Right lobe of liver (tissue), 6 donors: Measurements from ENCODE around the gene BARX2. TPM values are rescaled to one million over a fixed set of nuclear protein-coding genes. Genes with fewer than 3 reads are reported as not detected.

Experiments
- ATAC-seq, 4 donors: fragments of 200-7000 bp; cut with Tn5 transposase; one replicate each; pipeline ENCODE4 v1.9.1; 2020; ENCODE audit warnings: mild to moderate bottlenecking in 4 of 4, moderate library complexity in 4 of 4
- DNase-seq, 3 donors: peaks; one replicate each; pipeline ENCODE4 v3.0.0-alpha.2; 2020
- H3K27ac ChIP-seq, 3 donors: fragments of 200-600 bp; one replicate each; pipeline ENCODE4 v1.8.0; 2022
- H3K27me3 ChIP-seq, 2 donors: fragments of 200-600 bp; one replicate each; pipeline ENCODE4 v1.8.0; 2022
- H3K36me3 ChIP-seq, 4 donors: fragments of 200-600 bp; sonication (generic) in 1 of 4; one replicate each; pipeline versions ENCODE4 v1.5.1 to v1.8.0; 2017 to 2022; ENCODE audit warnings: control low read depth in 1 of 4
- H3K4me1 ChIP-seq, 4 donors: fragments of 200-600 bp; sonication (generic) in 1 of 4; one replicate each; pipeline versions ENCODE4 v1.5.1 to v1.8.0; 2017 to 2022; ENCODE audit warnings: control low read depth in 1 of 4
- H3K4me3 ChIP-seq, 3 donors: fragments of 200-600 bp; one replicate each; pipeline ENCODE4 v1.8.0; 2022
- H3K9me3 ChIP-seq, 4 donors: fragments of 200-600 bp; sonication (generic) in 1 of 4; one replicate each; pipeline versions ENCODE4 v1.5.1 to v1.8.0; 2017 to 2022; ENCODE audit warnings: control low read depth in 1 of 4
- POLR2A ChIP-seq: fragments of 450-650 bp; IDR thresholded peaks from one replicate; pipeline ENCODE4 v1.6.1; 2017; ENCODE audit warnings: antibody characterized with exemption, mild to moderate bottlenecking
- WGBS: methylation state at CpG from one replicate; pipeline ENCODE4 v1.1.6; 2018; ENCODE audit warnings: low coverage, low lambda C conversion rate; ENCODE audit not compliant: insufficient coverage; ENCODE audit errors: missing lambda C conversion rate; 5-methylcytosine and 5-hydroxymethylcytosine counted together
- intact Hi-C, 2 donors: fragments of 100-400 bp; cut with DNase I; formaldehyde crosslinking; loops; one replicate each; pipeline versions ENCODE4 v1.11.2 to v1.14.1; 2022
- total RNA-seq, 6 experiments: library from RNA; depleted of rRNA in 2 of 6; stranded (reverse); fragments of >200 nt in 2 of 6; fragmentation: NEBNext Ultra II Directional in 3 of 6; extraction: Animal tissue kit (Norgen Biotek cat#: 25700) in 3 of 6; gene quantifications; one replicate each; pipeline versions ENCODE4 v1.1.0 to v1.2.4, GENCODE V29; 2016 to 2023
- TF ChIP-seq, protein P1 (sequence below), 4 donors: fragments of 200-600 bp in 3 of 4; fragments of 450-650 bp in 1 of 4; IDR thresholded peaks; one replicate each; pipeline versions ENCODE4 v1.5.1 to v1.8.0; 2016 to 2022; ENCODE audit warnings: antibody characterized with exemption in 4 of 4, mild to moderate bottlenecking in 2 of 4
- donor health status: DM: no; HTN: yes; CAD: no.
- donor health status: DM: no; HTN: no; CAD: no.
- donor health status: DM: no; HTN: no; CAD: no.
- donor health status: DM: no; HTN: yes; CAD: no.
- donor health status: DM: no; HTN: yes; CAD: no.

BARX2 gene
- total RNA-seq, 6 experiments from 2014 or later, result not detected

DNA sequence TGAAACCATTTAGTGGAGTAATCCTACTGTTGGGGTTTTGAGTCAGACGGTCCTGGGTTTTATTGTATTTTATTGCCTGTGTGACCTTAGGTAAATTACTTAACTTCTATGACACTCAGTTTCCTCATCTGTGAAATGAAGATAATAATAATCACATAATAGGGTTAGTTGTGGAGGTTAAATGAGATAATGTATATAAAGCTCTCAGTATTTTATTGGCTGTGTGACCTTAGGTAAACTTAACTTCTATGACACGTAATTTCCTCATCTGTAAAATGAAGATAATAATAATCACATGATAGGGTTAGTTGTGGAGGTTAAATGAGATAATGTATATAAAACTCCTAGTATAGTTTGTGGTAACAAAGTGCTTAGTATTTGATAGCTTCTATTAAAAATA lies 13.2 kb downstream of the BARX2 start:
- no peak overlapping the region for H3K27ac ChIP-seq
- no peaks in the 10 kb centered on the region for H3K4me1 ChIP-seq
- H3K9me3 ChIP-seq, result no peaks in the 10 kb centered on the region
- no peaks in the 10 kb centered on the region for H3K27me3 ChIP-seq
- no peak for TF ChIP-seq POLR2A
- TF ChIP-seq, protein P1, sequence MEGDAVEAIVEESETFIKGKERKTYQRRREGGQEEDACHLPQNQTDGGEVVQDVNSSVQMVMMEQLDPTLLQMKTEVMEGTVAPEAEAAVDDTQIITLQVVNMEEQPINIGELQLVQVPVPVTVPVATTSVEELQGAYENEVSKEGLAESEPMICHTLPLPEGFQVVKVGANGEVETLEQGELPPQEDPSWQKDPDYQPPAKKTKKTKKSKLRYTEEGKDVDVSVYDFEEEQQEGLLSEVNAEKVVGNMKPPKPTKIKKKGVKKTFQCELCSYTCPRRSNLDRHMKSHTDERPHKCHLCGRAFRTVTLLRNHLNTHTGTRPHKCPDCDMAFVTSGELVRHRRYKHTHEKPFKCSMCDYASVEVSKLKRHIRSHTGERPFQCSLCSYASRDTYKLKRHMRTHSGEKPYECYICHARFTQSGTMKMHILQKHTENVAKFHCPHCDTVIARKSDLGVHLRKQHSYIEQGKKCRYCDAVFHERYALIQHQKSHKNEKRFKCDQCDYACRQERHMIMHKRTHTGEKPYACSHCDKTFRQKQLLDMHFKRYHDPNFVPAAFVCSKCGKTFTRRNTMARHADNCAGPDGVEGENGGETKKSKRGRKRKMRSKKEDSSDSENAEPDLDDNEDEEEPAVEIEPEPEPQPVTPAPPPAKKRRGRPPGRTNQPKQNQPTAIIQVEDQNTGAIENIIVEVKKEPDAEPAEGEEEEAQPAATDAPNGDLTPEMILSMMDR (IDR thresholded peaks at IDR 0.05), result no peak
- WGBS, result 32% methylated on average over 2 of the region's 2 CpGs
- DNase-seq, result no peak
- ATAC-seq, result no peak
- H3K4me3 ChIP-seq, result no peak overlapping the region
- no peaks in the 10 kb centered on the region for H3K36me3 ChIP-seq
- intact Hi-C loops, result no loop called here

DNA sequence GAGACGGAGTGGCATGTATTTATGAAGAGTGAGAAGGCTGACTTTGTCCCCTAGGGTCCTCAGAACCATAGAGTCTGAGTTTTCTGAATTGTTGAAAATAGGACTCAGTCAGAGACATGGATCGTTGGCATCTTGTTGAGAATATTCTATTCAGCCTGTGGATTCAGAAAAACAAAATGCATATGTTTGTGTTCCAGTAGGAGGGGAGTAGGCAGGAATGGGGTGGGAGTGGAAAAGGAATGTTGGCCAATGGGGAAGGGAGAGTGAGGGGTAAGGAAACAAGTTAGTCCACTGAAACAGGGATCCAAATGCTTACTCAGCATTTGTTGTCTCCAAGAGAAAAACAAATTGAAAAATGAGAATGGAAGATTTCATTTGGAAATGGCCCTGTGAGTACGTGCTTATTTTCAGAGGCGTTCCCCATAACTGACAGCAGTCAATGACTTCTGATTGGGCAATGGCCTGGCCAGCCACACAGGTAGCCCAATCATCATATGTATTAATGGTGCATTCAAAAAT lies 14.7 kb downstream of the BARX2 start:
- TF ChIP-seq, protein P1 (IDR thresholded peaks at IDR 0.05), result no peak
- no peak for TF ChIP-seq POLR2A
- intact Hi-C loops, result no loop called here

DNA sequence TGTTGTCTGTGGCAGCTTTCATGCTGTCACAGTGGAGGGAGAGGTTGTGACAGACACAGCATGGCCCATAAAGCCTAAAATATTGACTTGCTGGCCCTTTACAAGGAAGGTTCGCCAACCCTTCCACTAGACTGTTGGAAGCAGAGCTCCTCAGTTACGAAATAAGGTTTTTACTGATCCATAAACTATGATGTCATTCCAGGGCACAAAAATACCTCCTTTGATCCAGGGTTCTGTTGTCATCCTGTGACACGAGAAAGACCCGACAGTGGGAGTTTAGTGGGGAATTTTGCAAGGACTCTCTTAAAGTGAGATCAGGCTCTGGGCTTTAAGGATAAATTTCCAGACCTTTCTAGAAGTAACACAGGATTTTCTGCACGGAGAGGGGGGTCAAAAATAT lies 15.7 kb downstream of the BARX2 start:
- Histone ChIP-seq H3K4me1 (no peaks in the 10 kb centered on the region), H3K27me3 (no peaks in the 10 kb centered on the region), H3K4me3 (no peak overlapping the region), H3K36me3 (no peaks in the 10 kb centered on the region), H3K27ac (no peak overlapping the region), H3K9me3 (no peaks in the 10 kb centered on the region)
- DNase-seq, result no peak
- no peak for ATAC-seq
- intact Hi-C loops, result no loop called here
- WGBS, result 17% methylated on average over 5 of the region's 5 CpGs
- TF ChIP-seq POLR2A, result no peak

More for the DNA sequence above, 14.7 kb downstream of the BARX2 start:
- Histone ChIP-seq H3K27me3 (no peaks in the 10 kb centered on the region), H3K4me1 (no peaks in the 10 kb centered on the region), H3K9me3 (no peaks in the 10 kb centered on the region), H3K4me3 (no peak overlapping the region), H3K27ac (no peak overlapping the region), H3K36me3 (no peaks in the 10 kb centered on the region)
- 73% methylated on average over 3 of the region's 4 CpGs for WGBS
- DNase-seq (no peak), ATAC-seq (no peak)

DNA sequence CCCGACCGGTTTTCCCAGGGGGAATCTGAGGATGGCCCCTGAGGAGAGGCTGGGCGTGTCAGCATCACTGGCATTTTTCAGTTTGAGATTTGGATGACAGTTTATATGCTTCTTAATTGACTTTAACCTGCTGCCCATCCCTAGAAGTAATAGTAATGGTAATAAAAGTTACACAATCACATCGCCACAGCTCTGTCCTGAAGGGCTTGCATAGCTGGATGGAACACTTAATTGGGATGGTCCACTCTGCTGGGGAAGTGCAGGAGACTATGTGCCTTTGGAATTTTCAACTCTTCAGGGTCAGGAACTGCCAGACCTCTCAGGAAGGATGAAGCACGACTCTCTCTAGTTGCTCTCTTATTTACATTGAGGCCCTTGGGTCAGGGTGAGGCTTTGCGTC lies 16.2 kb downstream of the BARX2 start:
- Histone ChIP-seq H3K27me3 (no peaks in the 10 kb centered on the region), H3K4me1 (no peaks in the 10 kb centered on the region), H3K9me3 (no peaks in the 10 kb centered on the region), H3K36me3 (no peaks in the 10 kb centered on the region), H3K4me3 (no peak overlapping the region), H3K27ac (no peak overlapping the region)
- no peak for ATAC-seq
- TF ChIP-seq, protein P1 (IDR thresholded peaks at IDR 0.05), result no peak
- no peak for TF ChIP-seq POLR2A
- 71% methylated on average over 3 of the region's 6 CpGs for WGBS
- intact Hi-C loops, result no loop called here
- DNase-seq, result no peak

DNA sequence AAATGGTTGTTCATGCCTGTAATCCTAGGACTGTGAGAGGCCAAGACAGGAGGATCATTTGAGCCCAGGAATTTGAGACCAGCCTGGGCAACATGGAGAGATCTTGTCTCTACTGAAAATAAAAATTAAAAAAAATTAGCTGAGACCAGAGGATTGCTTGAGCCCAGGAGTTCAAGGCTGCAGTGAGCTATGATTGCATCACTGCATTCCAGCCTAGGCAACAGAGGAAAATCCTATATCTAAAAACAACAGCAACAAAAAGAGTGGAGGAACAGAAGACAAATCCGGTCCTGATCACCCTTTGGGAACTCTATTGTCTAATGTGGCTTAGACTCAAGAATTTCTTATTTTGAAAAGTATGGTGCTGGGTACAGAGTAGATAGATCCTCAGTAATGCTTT lies 17.3 kb downstream of the BARX2 start:
- H3K4me3 ChIP-seq, result no peak overlapping the region
- H3K27me3 ChIP-seq, result no peaks in the 10 kb centered on the region
- H3K4me1 ChIP-seq, result no peaks in the 10 kb centered on the region
- WGBS, result 36% methylated on average over 1 of the region's 1 CpG
- TF ChIP-seq, protein P1 (IDR thresholded peaks at IDR 0.05), result no peak
- TF ChIP-seq POLR2A, result no peak
- no peak overlapping the region for H3K27ac ChIP-seq
- intact Hi-C loops, result no loop called here
- DNase-seq (no peak), ATAC-seq (no peak)
- no peaks in the 10 kb centered on the region for H3K9me3 ChIP-seq
- no peaks in the 10 kb centered on the region for H3K36me3 ChIP-seq
